Coronary artery (tissue), 2 donors: ENCODE measurements around the gene KDM5A.

ENCODE experiments used
- DNase-seq: peaks from one replicate; pipeline ENCODE4 v3.0.0-alpha.2; 2017; ENCODE audit warnings: low spot score
- H3K27ac ChIP-seq, 2 donors: fragments of 200-600 bp; sonication (generic); one replicate each; pipeline ENCODE4 v1.5.1; 2016 to 2019
- H3K4me3 ChIP-seq: fragments of 200-600 bp; sonication (generic); 2 replicates; pipeline ENCODE4 v1.5.1; 2016; ENCODE audit warnings: mild to moderate bottlenecking, moderate library complexity
- CTCF ChIP-seq: fragments of 200-600 bp; sonication (generic); IDR thresholded peaks from one replicate; pipeline ENCODE4 v1.5.1; 2019; ENCODE audit warnings: antibody characterized with exemption

The KDM5A gene

GRCh38 chr12:288687-289086 lies 100.4 kb downstream of the KDM5A start:
- Histone ChIP-seq H3K27ac (no peak overlapping the region), H3K4me3 (no peak overlapping the region)
- DNase-seq: no peak
- TF ChIP-seq CTCF: no peak

GRCh38 chr12:286531-287300 lies 102.4 kb downstream of the KDM5A start:
- TF ChIP-seq CTCF: no peak
- no peak overlapping the region for H3K4me3 ChIP-seq
- DNase-seq: no peak
- H3K27ac ChIP-seq: no peak overlapping the region

- TF ChIP-seq CTCF: no peak
Observed at GRCh38 chr12:278046-278445, 111.1 kb downstream of the KDM5A start.

GRCh38 chr12:275812-276211 lies 113.3 kb downstream of the KDM5A start:
- TF ChIP-seq CTCF: no peak
- Histone ChIP-seq H3K4me3 (no peak overlapping the region), H3K27ac (no peak overlapping the region)
- no peak for DNase-seq

More at GRCh38 chr12:278046-278445, 111.1 kb downstream of the KDM5A start:
- H3K27ac ChIP-seq: no peak overlapping the region
- no peak for DNase-seq
- no peak overlapping the region for H3K4me3 ChIP-seq

- no peak for TF ChIP-seq CTCF
- no peak overlapping the region for H3K4me3 ChIP-seq
- H3K27ac ChIP-seq: no peak overlapping the region
- DNase-seq: no peak
Observed at GRCh38 chr12:273382-273781, 115.7 kb downstream of the KDM5A start.

GRCh38 chr12:272942-273341 lies 116.2 kb downstream of the KDM5A start:
- no peak overlapping the region for H3K4me3 ChIP-seq
- H3K27ac ChIP-seq: no peak overlapping the region
- no peak for DNase-seq
- no peak for TF ChIP-seq CTCF

GRCh38 chr12:271161-271560 lies 118.0 kb downstream of the KDM5A start:
- DNase-seq: no peak
- TF ChIP-seq CTCF: no peak
- no peak overlapping the region for H3K4me3 ChIP-seq
- H3K27ac ChIP-seq: no peak overlapping the region
